K562 (cell line): ENCODE data around the gene WFIKKN1. TPM values are rescaled to one million over a fixed set of nuclear protein-coding genes. Genes with fewer than 3 reads are reported as not detected.

Experiments used
- BRCA1 ChIP-seq, 2 experiments: fragments of 450-650 bp in 1 of 2; sonication (generic) in 1 of 2; formaldehyde crosslinking in 1 of 2; IDR thresholded peaks; 2 replicates each; pipeline versions ENCODE4 v1.5.0 to v1.6.1; 2017 to 2020; ENCODE audit warnings: mild to moderate bottlenecking in 1 of 2, missing genetic modification reagents in 1 of 2
- GABPB1 ChIP-seq: sonication (generic); formaldehyde crosslinking; IDR thresholded peaks from 2 replicates; pipeline ENCODE4 v1.8.0; 2022; ENCODE audit warnings: mild to moderate bottlenecking, missing genetic modification reagents
- MAX ChIP-seq: sonication (generic); formaldehyde crosslinking; IDR thresholded peaks from 2 replicates; pipeline ENCODE4 v1.9.0; 2022; ENCODE audit warnings: mild to moderate bottlenecking, missing genetic modification reagents
- NONO ChIP-seq, 2 experiments: fragments of 200-400 bp in 1 of 2; fragments of 450-650 bp in 1 of 2; formaldehyde crosslinking in 1 of 2; IDR thresholded peaks; 2 replicates each; pipeline ENCODE4 v1.6.1; 2017; ENCODE audit warnings: low read depth in 2 of 2, mild to moderate bottlenecking in 2 of 2, moderate library complexity in 2 of 2, low read length in 1 of 2
- NR1H2 ChIP-seq: sonication (generic); formaldehyde crosslinking; IDR thresholded peaks from 2 replicates; pipeline ENCODE4 v1.4.0; 2020; ENCODE audit warnings: mild to moderate bottlenecking, missing genetic modification reagents
- NRF1 ChIP-seq, 2 experiments: fragments of 450-650 bp; IDR thresholded peaks in 1 of 2; conservative IDR thresholded peaks in 1 of 2; 2 replicates each; pipeline ENCODE4 v1.6.1; 2014; ENCODE audit warnings: mild to moderate bottlenecking in 2 of 2
- SAFB ChIP-seq: fragments of 200-400 bp; formaldehyde crosslinking; IDR thresholded peaks from 2 replicates; pipeline ENCODE4 v1.6.1; 2017; ENCODE audit warnings: low read depth, low read length, borderline replicate concordance
- ZBTB17 ChIP-seq: fragments of 450-650 bp; formaldehyde crosslinking; IDR thresholded peaks from 2 replicates; pipeline ENCODE4 v1.4.0; 2020; ENCODE audit warnings: mild to moderate bottlenecking
- ZBTB9 ChIP-seq: fragments of 450-650 bp; formaldehyde crosslinking; IDR thresholded peaks from 2 replicates; pipeline ENCODE4 v1.4.0; 2020; ENCODE audit warnings: mild to moderate bottlenecking, moderate library complexity
- ZNF384 ChIP-seq: IDR thresholded peaks from 2 replicates; pipeline ENCODE4 v1.6.1; 2012; ENCODE audit warnings: low read depth, low read length, improper control_type of control experiment
- ZNF592 ChIP-seq: fragments of 450-650 bp; IDR thresholded peaks from 2 replicates; pipeline ENCODE4 v1.6.1; 2017; ENCODE audit warnings: antibody characterized with exemption, mild to moderate bottlenecking
- ZNF639 ChIP-seq, 2 experiments: fragments of 200-800 bp in 1 of 2; sonication (Bioruptor generic) in 1 of 2; sonication (generic) in 1 of 2; formaldehyde crosslinking in 1 of 2; IDR thresholded peaks in 1 of 2; conservative IDR thresholded peaks in 1 of 2; 2 replicates each; pipeline versions ENCODE4 v1.5.0 to v1.6.1; 2016 to 2020; ENCODE audit warnings: missing compliant biosample characterization in 1 of 2, missing genetic modification characterization in 1 of 2, missing genetic modification reagents in 1 of 2
- ZNF696 ChIP-seq: fragments of 250-450 bp; sonication (Bioruptor Pico); conservative IDR thresholded peaks from 2 replicates; pipeline ENCODE4 v1.4.0; 2020; ENCODE audit warnings: mild to moderate bottlenecking, moderate library complexity
- polyA plus RNA-seq, 8 experiments: library from polyadenylated mRNA; depleted of rRNA in 4 of 8; stranded (reverse) in 5 of 8; unstranded in 3 of 8; fragments of >200 nt; fragmentation: Nextera tagmentation in 2 of 8; fragmentation: Illumina TruSeq in 1 of 8; extraction: Ambion mirVana in 2 of 8; extraction: Trizol in 1 of 8; gene quantifications; 2 replicates each; pipeline versions ENCODE4 v1.2.1 to v1.2.3, GENCODE V29; 2011 to 2014; ENCODE audit warnings: inconsistent platforms in 1 of 8, missing spikeins in 1 of 8
- total RNA-seq, 7 experiments: library from RNA; depleted of rRNA in 6 of 7; stranded (reverse); fragments of >200 nt in 6 of 7; fragmentation: Illumina TruSeq in 2 of 7; extraction: Trizol in 2 of 7; gene quantifications; 2 replicates each; pipeline versions ENCODE4 v1.2.1 to v1.2.3, GENCODE V29; 2011 to 2021; ENCODE audit warnings: low replicate concordance in 1 of 7
- TF ChIP-seq, protein P1 (sequence below): fragments of 250-450 bp; sonication (Bioruptor Pico); IDR thresholded peaks from 2 replicates; pipeline ENCODE4 v1.4.0; 2020; ENCODE audit warnings: borderline replicate concordance
- TF ChIP-seq, protein P2 (sequence below): conservative IDR thresholded peaks from 2 replicates; pipeline ENCODE4 v1.6.1; 2011; ENCODE audit warnings: low read depth, mild to moderate bottlenecking, low read length; ENCODE audit not compliant: control insufficient read depth

WFIKKN1 gene
- total and polyA plus RNA-seq, 9 of the 15 experiments (the other 6 are each of a cell fraction or from before 2014, with no cell fraction given), result 0.14 to 1.1 (median 0.50) TPM; not detected in 4

- TF ChIP-seq, protein P1, sequence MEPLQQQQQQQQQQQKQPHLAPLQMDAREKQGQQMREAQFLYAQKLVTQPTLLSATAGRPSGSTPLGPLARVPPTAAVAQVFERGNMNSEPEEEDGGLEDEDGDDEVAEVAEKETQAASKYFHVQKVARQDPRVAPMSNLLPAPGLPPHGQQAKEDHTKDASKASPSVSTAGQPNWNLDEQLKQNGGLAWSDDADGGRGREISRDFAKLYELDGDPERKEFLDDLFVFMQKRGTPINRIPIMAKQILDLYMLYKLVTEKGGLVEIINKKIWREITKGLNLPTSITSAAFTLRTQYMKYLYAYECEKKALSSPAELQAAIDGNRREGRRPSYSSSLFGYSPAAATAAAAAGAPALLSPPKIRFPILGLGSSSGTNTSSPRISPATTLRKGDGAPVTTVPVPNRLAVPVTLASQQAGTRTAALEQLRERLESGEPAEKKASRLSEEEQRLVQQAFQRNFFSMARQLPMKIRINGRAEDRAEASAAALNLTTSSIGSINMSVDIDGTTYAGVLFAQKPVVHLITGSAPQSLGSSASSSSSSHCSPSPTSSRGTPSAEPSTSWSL (CRISPR knock-in tag), result peak; percentile 8; the same call in 1 of the 2 replicates
- TF ChIP-seq ZNF639 (CRISPR knock-in tag; conservative IDR thresholded peaks at IDR 0.05 in 1 of 2, IDR thresholded peaks at IDR 0.05 in 1 of 2) (peak in 1 of 2 experiments; percentile 60; a peak in 2 of 4 replicates), ZNF592 (no peak), ZNF384 (no peak), ZBTB17 (CRISPR knock-in tag) (0 out of 2 replicates have a peak, but pooled peaks have one; percentile 38), ZBTB9 (CRISPR knock-in tag) (peak; percentile 42; the same call in 1 of the 2 replicates), MAX (CRISPR knock-in tag) (peak; percentile 37), NONO (IDR thresholded peaks at IDR 0.05; ENCODE audit: low read depth in 2 of 2, low read length in 1 of 2) (peak in 1 of 2 experiments; percentile 73; a peak in 2 of 4 replicates), BRCA1 (IDR thresholded peaks at IDR 0.05) (no peak), BRCA1 (CRISPR knock-in tag; IDR thresholded peaks at IDR 0.05) (0 out of 2 replicates have a peak, but pooled peaks have one; percentile 58), NR1H2 (CRISPR knock-in tag) (no peak), GABPB1 (CRISPR knock-in tag) (no peak), ZNF696 (CRISPR knock-in tag) (no peak), NRF1 (conservative IDR thresholded peaks at IDR 0.05 in 1 of 2, IDR thresholded peaks at IDR 0.05 in 1 of 2) (peak in 1 of 2 experiments; percentile 43; a peak in 2 of 4 replicates), SAFB (no peak)
- TF ChIP-seq, protein P2, sequence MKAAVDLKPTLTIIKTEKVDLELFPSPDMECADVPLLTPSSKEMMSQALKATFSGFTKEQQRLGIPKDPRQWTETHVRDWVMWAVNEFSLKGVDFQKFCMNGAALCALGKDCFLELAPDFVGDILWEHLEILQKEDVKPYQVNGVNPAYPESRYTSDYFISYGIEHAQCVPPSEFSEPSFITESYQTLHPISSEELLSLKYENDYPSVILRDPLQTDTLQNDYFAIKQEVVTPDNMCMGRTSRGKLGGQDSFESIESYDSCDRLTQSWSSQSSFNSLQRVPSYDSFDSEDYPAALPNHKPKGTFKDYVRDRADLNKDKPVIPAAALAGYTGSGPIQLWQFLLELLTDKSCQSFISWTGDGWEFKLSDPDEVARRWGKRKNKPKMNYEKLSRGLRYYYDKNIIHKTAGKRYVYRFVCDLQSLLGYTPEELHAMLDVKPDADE, result peak; percentile 23; the same call in 1 of the 2 replicates
Measured at GRCh38 chr16:590188-590814, 40.5 kb upstream of the WFIKKN1 start (continued).
